Activated naive CD4-positive, alpha-beta T cell treated with anti-CD3 and anti-CD28 coated beads, Interleukin-2, amount 10 ng/mL, durations not matched to agents 7 days and 5 days (primary cell): ENCODE data around the gene JAG1.

Source experiments
- CTCF ChIA-PET: fragments of 350-600 bp; sonication (Branson Sonifier 250); formaldehyde crosslinking; loops from one replicate; lab custom pipeline; 2021; ENCODE audit warnings: antibody characterized with exemption; lab: Charles Lee
- DNase-seq: peaks from one replicate; pipeline ENCODE4 v3.0.0-alpha.2; 2020
- H3K27ac Mint-ChIP-seq: one replicate; pipeline ENCODE4 v1.8.0; 2021; ENCODE audit warnings: mild to moderate bottlenecking, moderate library complexity, mixed read lengths
- H3K27me3 Mint-ChIP-seq: one replicate; pipeline ENCODE4 v1.8.0; 2021; ENCODE audit warnings: mild to moderate bottlenecking, mixed read lengths
- H3K36me3 Mint-ChIP-seq: one replicate; pipeline ENCODE4 v1.8.0; 2021; ENCODE audit warnings: mixed read lengths
- H3K4me1 Mint-ChIP-seq: one replicate; pipeline ENCODE4 v1.8.0; 2021; ENCODE audit warnings: mixed read lengths
- H3K4me3 Mint-ChIP-seq: one replicate; pipeline ENCODE4 v1.8.0; 2021; ENCODE audit warnings: mild to moderate bottlenecking, moderate library complexity, mixed read lengths
- H3K9me3 Mint-ChIP-seq: one replicate; pipeline ENCODE4 v1.8.0; 2021; ENCODE audit warnings: mixed read lengths

The JAG1 gene

DNA sequence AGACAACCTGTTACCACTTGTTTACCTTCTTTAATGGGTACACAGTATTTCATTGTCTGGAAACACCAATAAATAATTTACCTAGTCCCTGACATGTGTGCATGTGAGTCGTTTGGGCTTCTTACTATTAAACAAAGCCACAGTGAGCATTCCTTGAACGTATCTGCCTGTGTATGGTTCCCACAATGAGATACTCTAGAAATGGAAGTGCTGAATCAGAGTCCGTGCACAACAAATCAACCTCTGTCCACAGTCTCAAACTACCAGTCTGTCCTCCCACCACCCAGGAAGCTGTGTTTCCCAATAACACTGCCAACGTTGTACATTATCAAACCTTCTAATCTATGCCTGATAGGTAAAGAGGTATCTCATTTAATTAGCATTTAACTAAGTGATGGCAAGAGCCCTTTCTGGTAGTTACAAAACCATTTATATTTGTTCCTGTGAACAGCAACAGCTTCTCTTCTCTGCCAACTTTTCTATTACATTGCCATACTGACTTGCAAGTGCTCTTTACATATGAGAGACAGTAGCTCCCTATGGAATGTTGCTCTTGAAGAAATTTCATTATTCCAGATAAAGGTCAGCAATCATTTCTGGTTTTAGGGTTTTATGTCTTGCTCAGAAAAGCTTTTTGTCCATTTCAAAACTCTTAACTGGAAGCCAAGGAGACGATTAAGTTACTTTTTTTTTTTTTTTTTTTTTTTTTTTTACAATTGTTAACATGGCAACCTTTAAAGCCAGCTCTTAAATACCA, 14.7 kb downstream of the JAG1 start:
- Mint-ChIP-seq H3K4me1 (no peaks in the 10 kb centered on the region), H3K27me3 (peaks cover 53% of the 10 kb centered on the region), H3K27ac (no peak overlapping the region), H3K36me3 (no peaks in the 10 kb centered on the region), H3K9me3 (no peaks in the 10 kb centered on the region), H3K4me3 (no peak overlapping the region)
- CTCF ChIA-PET: no interaction called here
- no peak for DNase-seq

DNA sequence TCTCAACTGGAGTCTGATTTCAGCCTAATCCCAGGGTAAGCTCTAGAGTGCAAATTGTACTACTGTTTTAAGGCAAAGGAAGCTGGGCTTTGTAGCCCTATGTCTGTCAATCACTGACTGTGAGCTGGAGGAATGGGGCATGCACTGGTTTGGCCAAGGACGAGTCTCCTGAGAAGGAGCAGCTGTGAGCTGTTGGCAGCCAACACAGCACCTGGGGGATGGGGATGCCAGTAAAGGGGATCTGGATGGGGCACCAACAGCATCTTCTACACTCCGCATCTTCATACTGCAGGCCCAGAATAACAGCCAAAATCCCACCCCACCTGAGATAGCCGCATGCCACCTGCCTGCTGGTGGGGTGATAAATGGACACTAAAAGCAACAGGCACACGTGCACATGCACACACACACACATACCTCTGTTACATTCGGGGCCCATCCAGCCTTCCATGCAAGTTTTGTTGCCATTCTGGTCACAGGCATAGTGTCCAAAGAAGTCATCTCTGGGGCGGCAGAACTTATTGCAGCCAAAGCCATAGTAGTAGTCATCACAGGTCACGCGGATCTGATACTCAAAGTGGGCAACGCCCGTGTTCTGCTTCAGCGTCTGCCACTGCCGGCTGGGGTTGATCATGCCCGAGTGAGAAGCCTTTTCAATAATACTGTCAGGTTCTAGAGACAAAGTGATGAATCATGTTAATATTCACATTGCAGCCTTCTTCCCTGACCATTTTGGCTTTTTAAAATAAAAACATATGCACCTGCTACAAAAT, 15.6 kb downstream of the JAG1 start:
- H3K36me3 Mint-ChIP-seq: no peaks in the 10 kb centered on the region
- no peak overlapping the region for H3K4me3 Mint-ChIP-seq
- H3K9me3 Mint-ChIP-seq: no peaks in the 10 kb centered on the region
- DNase-seq: no peak
- CTCF ChIA-PET: no interaction called here
- H3K4me1 Mint-ChIP-seq: no peaks in the 10 kb centered on the region
- H3K27me3 Mint-ChIP-seq: peaks cover 44% of the 10 kb centered on the region
- H3K27ac Mint-ChIP-seq: no peak overlapping the region

DNA sequence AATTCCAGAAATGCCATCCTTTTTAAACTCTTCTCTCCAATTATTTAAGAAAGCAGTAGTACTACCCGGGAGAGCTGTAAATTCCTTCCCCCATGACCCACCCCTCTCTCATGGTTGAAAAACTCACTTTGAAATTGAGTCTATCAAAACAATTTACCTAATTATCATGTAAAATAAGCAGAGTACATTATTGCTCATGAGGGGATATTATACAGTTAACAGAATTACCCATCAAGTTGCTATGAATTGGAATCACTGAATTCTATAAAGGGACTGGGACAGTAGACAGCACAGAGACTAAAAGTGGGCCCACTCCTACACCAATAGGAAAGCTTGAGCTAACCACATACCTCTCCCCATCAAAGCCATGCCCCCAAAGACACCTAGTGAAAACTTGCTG, 16.3 kb downstream of the JAG1 start:
- no peak overlapping the region for H3K4me3 Mint-ChIP-seq
- no peaks in the 10 kb centered on the region for H3K4me1 Mint-ChIP-seq
- H3K27ac Mint-ChIP-seq: no peak overlapping the region
- no peaks in the 10 kb centered on the region for H3K36me3 Mint-ChIP-seq
- H3K27me3 Mint-ChIP-seq: peaks cover 38% of the 10 kb centered on the region
- no peak for DNase-seq
- H3K9me3 Mint-ChIP-seq: no peaks in the 10 kb centered on the region
- CTCF ChIA-PET: no interaction called here

DNA sequence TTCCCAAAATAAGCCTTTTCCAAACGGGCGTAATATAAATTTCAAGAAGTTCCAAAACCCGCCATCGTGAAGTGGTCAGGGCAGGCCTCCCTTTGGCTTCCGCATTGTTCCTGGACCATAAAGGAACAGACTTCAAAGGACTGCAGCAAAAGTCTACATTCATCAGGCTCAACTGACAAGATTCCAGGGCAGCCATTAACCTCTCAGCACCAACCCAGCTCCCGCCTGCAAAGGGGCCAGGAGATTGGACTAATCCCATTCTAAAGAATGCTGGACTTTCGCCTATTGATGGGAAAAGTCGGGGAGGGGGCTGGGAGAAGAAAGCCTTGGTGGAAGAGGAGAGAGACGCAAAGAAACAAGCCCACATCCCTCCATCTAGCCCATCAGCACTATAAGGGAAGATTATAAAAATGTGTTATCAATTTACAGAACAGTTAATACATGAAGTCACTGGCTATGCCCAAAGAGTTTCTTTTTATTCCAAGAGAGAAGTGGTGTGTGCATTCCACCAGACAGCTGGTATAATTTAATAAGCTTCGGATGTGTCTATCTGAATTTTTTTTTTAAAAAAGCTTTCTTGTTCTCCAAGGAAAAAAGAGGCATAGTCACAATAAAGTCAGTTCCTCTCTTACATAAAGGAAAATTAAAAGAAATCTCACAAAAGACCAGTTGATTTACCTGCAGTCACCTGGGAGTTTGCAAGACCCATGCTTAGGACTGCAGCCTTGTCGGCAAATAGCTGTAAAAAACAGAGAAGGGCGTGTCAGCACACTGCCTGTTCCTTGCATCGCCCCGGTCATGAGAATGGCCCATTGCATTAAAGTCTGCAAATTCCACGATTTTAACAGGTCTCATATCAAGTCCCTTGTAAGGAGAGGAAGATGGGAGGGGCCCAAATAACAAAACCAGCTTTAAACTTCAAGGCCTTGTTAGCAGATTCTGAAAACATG, 17.8 kb downstream of the JAG1 start:
- Mint-ChIP-seq H3K4me3 (no peak overlapping the region), H3K9me3 (no peaks in the 10 kb centered on the region), H3K36me3 (no peaks in the 10 kb centered on the region), H3K4me1 (no peaks in the 10 kb centered on the region), H3K27ac (no peak overlapping the region), H3K27me3 (peaks cover 31% of the 10 kb centered on the region)
- DNase-seq: no peak
- CTCF ChIA-PET: no interaction called here

DNA sequence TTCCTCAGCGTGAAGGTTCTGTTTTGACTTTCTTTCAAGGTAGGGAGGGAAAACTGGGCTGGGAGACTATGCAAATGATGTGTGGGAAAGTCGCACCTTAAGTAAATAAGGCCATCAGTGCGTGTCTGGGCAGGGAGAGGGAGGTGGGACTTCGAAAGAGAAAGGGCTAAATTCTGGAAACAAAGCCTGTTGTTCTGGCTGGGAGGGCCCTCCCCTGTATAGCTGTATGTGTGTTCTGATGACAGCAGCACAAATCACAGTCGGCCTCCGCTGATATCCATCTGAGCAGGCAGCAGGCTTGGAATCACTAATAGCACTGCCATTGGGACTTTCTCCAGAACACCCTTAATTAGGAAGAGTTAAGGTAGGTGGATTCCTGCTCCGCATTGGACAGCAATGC, 19.2 kb downstream of the JAG1 start:
- peaks cover 24% of the 10 kb centered on the region for H3K27me3 Mint-ChIP-seq
- H3K27ac Mint-ChIP-seq: no peak overlapping the region
- H3K4me3 Mint-ChIP-seq: no peak overlapping the region
- DNase-seq: no peak
- CTCF ChIA-PET: no interaction called here
- H3K9me3 Mint-ChIP-seq: no peaks in the 10 kb centered on the region
- no peaks in the 10 kb centered on the region for H3K36me3 Mint-ChIP-seq
- H3K4me1 Mint-ChIP-seq: no peaks in the 10 kb centered on the region

DNA sequence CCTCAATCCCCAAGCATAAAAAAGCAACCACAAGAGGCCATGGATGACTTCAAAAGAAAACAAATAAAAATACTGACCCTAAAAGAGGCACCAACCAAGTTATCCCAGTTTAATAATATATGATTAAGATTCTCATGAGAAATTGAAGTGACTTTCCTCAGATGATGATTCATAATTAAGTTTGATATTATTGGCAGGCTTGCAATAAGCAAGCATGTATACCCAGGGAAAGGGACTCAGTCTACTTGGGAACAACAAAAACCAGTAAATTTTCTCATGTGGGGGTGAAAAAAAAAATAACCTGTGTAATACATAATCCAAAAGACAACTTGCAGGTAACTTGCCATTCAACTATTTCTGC, 19.6 kb downstream of the JAG1 start:
- CTCF ChIA-PET: no interaction called here
- Mint-ChIP-seq H3K27me3 (peaks cover 27% of the 10 kb centered on the region), H3K36me3 (no peaks in the 10 kb centered on the region)

DNA sequence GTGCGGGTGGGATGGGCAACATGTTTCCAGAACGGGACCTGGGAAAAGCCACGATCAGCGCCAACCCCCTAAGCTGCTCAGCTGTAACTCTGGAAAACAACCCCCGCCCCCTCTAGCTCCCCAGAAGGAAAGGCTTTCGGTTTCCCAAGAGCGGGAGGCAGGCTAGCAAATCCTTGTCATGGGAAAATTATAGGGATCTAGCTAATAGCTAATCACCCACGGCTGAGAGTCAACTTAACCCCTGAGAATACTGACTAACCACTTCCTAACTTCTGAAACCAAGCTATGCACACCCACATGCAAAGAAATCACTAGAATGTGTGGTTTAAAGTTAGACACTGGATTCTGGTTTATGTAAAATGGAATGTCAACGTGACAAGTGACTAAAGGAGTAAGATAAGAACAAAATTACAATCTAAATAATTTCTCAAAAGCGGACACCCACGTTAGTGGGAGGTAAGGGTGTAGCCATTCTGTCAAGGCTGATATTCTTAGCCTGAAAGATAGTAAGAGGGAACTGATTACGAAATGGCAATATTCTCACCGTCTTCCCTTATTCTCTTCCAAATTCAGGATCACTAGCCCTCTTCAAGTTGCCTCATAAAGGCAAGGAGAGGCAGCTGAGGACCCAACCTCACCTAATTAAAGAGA, 20.1 kb downstream of the JAG1 start:
- Mint-ChIP-seq H3K27ac (no peak overlapping the region), H3K4me1 (no peaks in the 10 kb centered on the region), H3K27me3 (peaks cover 28% of the 10 kb centered on the region), H3K4me3 (no peak overlapping the region), H3K36me3 (no peaks in the 10 kb centered on the region), H3K9me3 (no peaks in the 10 kb centered on the region)
- no peak for DNase-seq
- CTCF ChIA-PET: no interaction called here

More for the DNA sequence above, 19.6 kb downstream of the JAG1 start:
- no peak for DNase-seq
- no peaks in the 10 kb centered on the region for H3K9me3 Mint-ChIP-seq
- H3K4me3 Mint-ChIP-seq: no peak overlapping the region
- H3K27ac Mint-ChIP-seq: no peak overlapping the region
- no peaks in the 10 kb centered on the region for H3K4me1 Mint-ChIP-seq

DNA sequence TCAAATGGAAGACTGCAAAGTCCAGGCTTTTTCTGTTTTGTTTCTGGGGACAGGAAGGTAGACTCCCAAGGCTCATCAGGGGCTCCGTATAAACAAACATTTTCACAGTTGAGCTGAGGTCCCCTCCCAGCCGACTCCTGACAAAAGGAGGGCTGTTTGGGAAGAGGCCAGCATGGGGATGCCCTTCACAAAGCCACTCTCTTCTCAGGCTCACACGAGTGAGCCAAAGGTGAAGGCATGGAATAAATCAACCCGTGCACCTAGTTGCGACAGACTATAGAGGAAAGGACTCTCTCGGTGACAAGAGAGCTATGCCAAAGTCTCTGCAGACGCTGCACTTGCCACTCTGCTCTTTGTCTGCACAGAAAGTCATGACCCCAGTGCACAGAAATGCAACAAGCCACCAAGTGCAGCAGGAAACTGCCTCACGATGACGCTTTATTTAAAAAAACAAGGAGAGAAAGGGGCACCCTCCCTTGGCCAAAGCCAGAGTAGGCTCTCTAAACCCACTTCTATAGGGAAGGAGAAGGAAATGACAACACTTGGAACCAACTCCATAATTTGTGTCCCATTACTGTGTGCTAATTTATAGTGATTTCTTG, 21.0 kb downstream of the JAG1 start:
- CTCF ChIA-PET: no interaction called here
- Mint-ChIP-seq H3K4me3 (no peak overlapping the region), H3K4me1 (no peaks in the 10 kb centered on the region), H3K27ac (no peak overlapping the region), H3K36me3 (no peaks in the 10 kb centered on the region), H3K9me3 (no peaks in the 10 kb centered on the region), H3K27me3 (peaks cover 22% of the 10 kb centered on the region)
- no peak for DNase-seq

DNA sequence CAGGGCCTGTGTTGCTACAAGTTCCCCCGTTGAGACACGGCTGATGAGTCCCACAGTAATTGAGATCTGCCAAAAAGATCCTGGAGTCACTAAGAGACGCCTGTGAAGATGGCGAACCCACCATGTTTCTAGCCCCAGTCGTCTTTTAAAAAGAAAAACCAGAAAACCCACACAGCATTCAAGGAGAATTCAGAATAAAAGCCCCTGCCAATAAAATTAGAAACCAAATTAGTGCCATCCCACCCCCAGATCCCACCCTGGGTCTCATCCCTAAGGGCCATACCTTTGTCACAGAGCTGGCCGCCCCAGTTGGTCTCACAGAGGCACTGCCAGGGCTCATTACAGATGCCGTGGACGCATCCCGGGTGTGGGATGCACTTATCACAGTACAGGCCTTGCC, 21.6 kb downstream of the JAG1 start:
- no peak for DNase-seq
- no peak overlapping the region for H3K27ac Mint-ChIP-seq
- H3K36me3 Mint-ChIP-seq: no peaks in the 10 kb centered on the region
- H3K9me3 Mint-ChIP-seq: no peaks in the 10 kb centered on the region
- CTCF ChIA-PET: no interaction called here
- H3K27me3 Mint-ChIP-seq: peaks cover 18% of the 10 kb centered on the region
- H3K4me1 Mint-ChIP-seq: no peaks in the 10 kb centered on the region
- H3K4me3 Mint-ChIP-seq: no peak overlapping the region

DNA sequence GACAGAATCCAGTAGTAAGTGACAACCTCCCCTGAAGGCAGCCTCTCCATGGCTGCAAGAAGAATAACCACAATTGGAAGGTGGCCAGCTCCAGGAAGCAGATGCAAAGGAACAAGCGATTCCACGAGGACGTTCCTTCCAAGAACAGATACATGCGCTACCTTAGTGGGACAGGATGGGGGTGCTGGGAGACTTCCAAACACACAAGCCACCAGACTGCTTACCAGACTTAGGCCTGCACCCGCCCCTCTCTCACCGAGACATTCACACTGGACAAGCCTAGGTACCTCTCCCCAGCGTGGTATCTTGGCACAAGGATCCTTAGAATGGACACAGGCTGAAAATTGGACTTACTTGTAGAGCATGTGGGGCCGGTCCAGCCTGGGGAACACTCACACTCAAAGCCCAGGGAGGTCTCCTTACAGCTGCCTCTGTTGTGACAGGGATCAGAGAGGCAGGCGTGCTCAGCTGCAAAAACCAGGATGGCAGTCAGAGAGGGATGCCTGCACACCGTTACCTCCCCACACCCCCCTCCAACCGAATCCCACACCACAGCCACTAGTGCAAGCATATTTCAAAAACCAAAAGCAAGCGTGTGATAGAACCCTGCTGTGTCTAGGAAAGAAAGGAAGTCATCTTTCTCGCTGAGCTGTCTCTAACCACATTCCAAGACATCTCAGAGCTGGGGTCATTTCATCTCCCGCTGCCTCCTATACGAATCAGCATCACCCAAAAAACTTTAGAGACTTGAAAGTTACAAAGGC, 22.4 kb downstream of the JAG1 start:
- no peak overlapping the region for H3K27ac Mint-ChIP-seq
- no peaks in the 10 kb centered on the region for H3K4me1 Mint-ChIP-seq
- H3K27me3 Mint-ChIP-seq: peaks cover 18% of the 10 kb centered on the region
- no peaks in the 10 kb centered on the region for H3K36me3 Mint-ChIP-seq
- no peak for DNase-seq
- H3K9me3 Mint-ChIP-seq: no peaks in the 10 kb centered on the region
- no peak overlapping the region for H3K4me3 Mint-ChIP-seq
- CTCF ChIA-PET: no interaction called here

DNA sequence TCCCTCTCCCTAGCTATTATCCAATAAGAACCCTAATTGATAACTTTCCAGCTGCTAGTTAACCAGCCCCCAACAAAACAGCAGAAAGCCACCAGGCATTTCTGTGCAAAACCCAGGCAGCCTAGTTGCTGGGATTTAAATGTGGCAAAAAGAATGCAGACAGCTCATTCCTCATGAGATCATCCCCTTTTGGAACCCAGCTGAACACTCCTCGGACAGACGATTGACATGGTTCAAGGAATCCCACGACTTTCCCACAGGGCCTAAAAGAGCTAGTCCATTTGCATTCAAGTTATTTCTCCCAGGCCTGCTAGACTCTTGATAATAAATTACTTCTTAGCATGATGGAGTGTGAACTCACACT, 24.0 kb downstream of the JAG1 start:
- Mint-ChIP-seq H3K36me3 (no peaks in the 10 kb centered on the region), H3K9me3 (no peaks in the 10 kb centered on the region), H3K27me3 (peaks cover 15% of the 10 kb centered on the region), H3K27ac (no peak overlapping the region), H3K4me1 (no peaks in the 10 kb centered on the region), H3K4me3 (no peak overlapping the region)
- DNase-seq: no peak
- CTCF ChIA-PET: interaction anchor here (1.5 kb wide), 1 partner anchor 10 kb away, joined by 4 read pairs; no protein-coding TSS in a partner anchor

DNA sequence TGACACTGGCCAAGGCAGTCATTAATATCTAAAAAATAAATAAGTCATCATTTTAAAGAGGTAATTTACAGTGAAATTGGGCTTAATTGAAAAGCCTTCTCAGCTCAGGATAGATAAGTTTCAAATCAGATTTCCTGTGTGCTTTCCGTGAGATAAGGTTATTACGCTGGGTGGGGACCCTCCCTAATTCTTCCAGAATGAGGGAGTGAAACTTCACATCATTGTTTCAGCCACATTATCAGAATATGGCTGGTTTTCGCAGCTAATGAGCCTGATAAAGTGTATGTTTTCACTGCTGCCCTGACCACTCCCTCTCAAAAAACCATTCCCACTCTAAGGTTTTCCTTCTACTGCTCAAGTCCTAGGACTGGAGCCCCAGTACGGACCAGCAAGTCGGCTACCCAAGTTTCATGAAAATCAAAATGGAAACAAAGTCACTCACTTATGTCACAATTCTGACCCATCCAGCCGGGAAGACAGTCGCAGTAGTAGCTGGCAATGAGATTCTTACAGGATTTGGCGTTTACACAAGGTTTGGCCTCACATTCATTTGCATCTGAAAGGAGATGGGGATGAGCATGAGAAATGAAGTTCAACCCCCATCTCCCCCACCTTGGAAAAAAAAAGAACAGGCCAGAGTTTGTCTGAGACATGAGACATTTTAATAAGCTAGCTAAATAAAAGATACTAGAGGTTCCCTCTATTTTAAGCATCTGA, 24.6 kb downstream of the JAG1 start:
- CTCF ChIA-PET: interaction anchor here (1.0 to 1.5 kb wide), 2 partner anchors 9 to 21 kb away, joined by 4 read pairs; no protein-coding TSS in a partner anchor
- no peak for DNase-seq
- H3K27ac Mint-ChIP-seq: no peak overlapping the region
- H3K4me1 Mint-ChIP-seq: no peaks in the 10 kb centered on the region
- H3K36me3 Mint-ChIP-seq: no peaks in the 10 kb centered on the region
- H3K9me3 Mint-ChIP-seq: no peaks in the 10 kb centered on the region
- H3K4me3 Mint-ChIP-seq: no peak overlapping the region
- H3K27me3 Mint-ChIP-seq: peaks cover 15% of the 10 kb centered on the region
